Loucy (cell line): ENCODE data around the gene TNFRSF8.

ENCODE experiments used
- H2AFZ ChIP-seq: fragments of 200-600 bp; sonication (generic); 2 replicates; pipeline ENCODE4 v1.6.0; 2016; ENCODE audit warnings: antibody characterized with exemption, mild to moderate bottlenecking, low read length, moderate library complexity
- H3F3A ChIP-seq: fragments of 200-600 bp; 2 replicates; pipeline ENCODE4 v1.6.0; 2016; ENCODE audit warnings: antibody characterized with exemption, low read depth, mild to moderate bottlenecking
- H3K27me3 ChIP-seq: fragments of 200-600 bp; sonication (generic); 2 replicates; pipeline ENCODE4 v1.6.1; 2014; ENCODE audit warnings: low read length, mild to moderate bottlenecking; ENCODE audit not compliant: insufficient read depth, poor library complexity, severe bottlenecking
- H3K36me3 ChIP-seq: fragments of 200-600 bp; sonication (generic); 2 replicates; pipeline ENCODE4 v1.6.1; 2016; ENCODE audit warnings: low read length; ENCODE audit not compliant: insufficient read depth
- H3K4me1 ChIP-seq: fragments of 200-600 bp; sonication (generic); 2 replicates; pipeline ENCODE4 v1.5.1; 2014; ENCODE audit warnings: low read length, mild to moderate bottlenecking; ENCODE audit not compliant: insufficient read depth, poor library complexity, severe bottlenecking
- H3K4me2 ChIP-seq: fragments of 200-600 bp; sonication (generic); 2 replicates; pipeline ENCODE4 v1.6.0; 2014; ENCODE audit warnings: antibody characterized with exemption, low read length, low read depth, mild to moderate bottlenecking; ENCODE audit not compliant: poor library complexity, severe bottlenecking
- H3K4me3 ChIP-seq: fragments of 200-600 bp; sonication (generic); 2 replicates; pipeline ENCODE4 v1.5.1; 2014; ENCODE audit warnings: low read length, mild to moderate bottlenecking, mixed read lengths; ENCODE audit not compliant: poor library complexity, severe bottlenecking
- H3K79me2 ChIP-seq: fragments of 200-600 bp; sonication (generic); 2 replicates; pipeline ENCODE4 v1.6.1; 2014; ENCODE audit warnings: low read length; ENCODE audit not compliant: insufficient read depth
- H3K9ac ChIP-seq: fragments of 200-600 bp; sonication (generic); 2 replicates; pipeline ENCODE4 v1.6.0; 2014; ENCODE audit warnings: mild to moderate bottlenecking, low read depth, low read length, moderate library complexity; ENCODE audit not compliant: poor library complexity, severe bottlenecking
- H3K9me2 ChIP-seq: fragments of 200-600 bp; sonication (generic); replicated peaks from 2 replicates; pipeline ENCODE4 v1.6.1; 2016; ENCODE audit warnings: low read depth, low read length, mixed read lengths
- H3K9me3 ChIP-seq: fragments of 200-600 bp; sonication (generic); 2 replicates; pipeline ENCODE4 v1.6.1; 2014; ENCODE audit warnings: mild to moderate bottlenecking, antibody characterized with exemption, low read length, low read depth; ENCODE audit not compliant: insufficient read depth
- H4K20me1 ChIP-seq: fragments of 200-600 bp; sonication (generic); 2 replicates; pipeline ENCODE4 v1.6.0; 2014; ENCODE audit warnings: antibody characterized with exemption, low read length, mild to moderate bottlenecking; ENCODE audit not compliant: insufficient read depth, poor library complexity, severe bottlenecking
- CTCF ChIP-seq: fragments of 200-600 bp; sonication (generic); conservative IDR thresholded peaks from 2 replicates; pipeline ENCODE4 v1.5.1; 2014; ENCODE audit warnings: mild to moderate bottlenecking, antibody characterized with exemption, low read length
- EZH2phosphoT487 ChIP-seq: fragments of 200-600 bp; IDR thresholded peaks from 2 replicates; pipeline ENCODE4 v1.6.1; 2018; ENCODE audit warnings: antibody characterized with exemption, mild to moderate bottlenecking, moderate library complexity, borderline replicate concordance

TNFRSF8 gene

DNA sequence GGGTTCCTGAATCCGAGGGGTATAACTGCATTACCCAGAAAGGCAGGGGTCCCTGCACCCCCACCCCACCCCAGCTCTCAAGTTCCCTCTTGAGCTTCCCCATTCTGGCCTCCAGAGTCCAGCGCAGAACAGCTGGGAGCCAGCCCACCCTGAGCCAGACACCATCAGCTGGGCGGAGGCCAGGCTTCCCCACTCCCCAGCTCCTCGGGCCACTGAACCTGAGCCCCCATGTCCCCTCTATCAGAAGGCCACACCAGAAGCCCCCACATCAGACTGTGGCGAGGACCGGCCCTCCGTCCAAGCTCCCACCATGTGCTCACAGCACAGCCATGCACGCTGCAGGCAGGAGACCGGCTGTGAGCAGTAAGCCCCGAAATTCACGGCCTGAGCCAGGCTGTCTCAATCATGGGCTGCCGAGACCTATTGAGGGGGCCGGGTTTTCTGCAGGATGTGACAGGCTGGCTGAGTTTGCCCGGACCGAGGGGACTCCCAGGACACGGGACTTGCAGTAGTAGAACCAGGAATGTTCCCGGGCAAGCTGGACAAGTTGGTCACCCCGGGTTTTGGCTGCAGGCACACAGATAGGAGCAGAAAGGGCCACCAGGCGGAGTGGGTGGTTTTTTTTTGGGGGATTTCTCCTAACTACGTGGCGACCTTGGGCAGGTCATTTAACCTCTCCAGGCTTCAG, 78.2 kb downstream of the TNFRSF8 start:
- no peaks in the 10 kb centered on the region for H3K27me3 ChIP-seq
- H3K9ac ChIP-seq, result no peak overlapping the region
- no peak overlapping the region for H3K4me3 ChIP-seq
- TF ChIP-seq CTCF, result no peak
- no peaks in the 10 kb centered on the region for H3K9me3 ChIP-seq
- no peaks in the 10 kb centered on the region for H3K4me1 ChIP-seq
- no peaks in the 10 kb centered on the region for H3F3A ChIP-seq
- no peaks in the 10 kb centered on the region for H4K20me1 ChIP-seq
- H3K4me2 ChIP-seq, result no peak overlapping the region
- H3K79me2 ChIP-seq, result no peaks in the 10 kb centered on the region
- H3K36me3 ChIP-seq, result no peaks in the 10 kb centered on the region
- no peaks in the 10 kb centered on the region for H3K9me2 ChIP-seq
- no peak overlapping the region for H2AFZ ChIP-seq

DNA sequence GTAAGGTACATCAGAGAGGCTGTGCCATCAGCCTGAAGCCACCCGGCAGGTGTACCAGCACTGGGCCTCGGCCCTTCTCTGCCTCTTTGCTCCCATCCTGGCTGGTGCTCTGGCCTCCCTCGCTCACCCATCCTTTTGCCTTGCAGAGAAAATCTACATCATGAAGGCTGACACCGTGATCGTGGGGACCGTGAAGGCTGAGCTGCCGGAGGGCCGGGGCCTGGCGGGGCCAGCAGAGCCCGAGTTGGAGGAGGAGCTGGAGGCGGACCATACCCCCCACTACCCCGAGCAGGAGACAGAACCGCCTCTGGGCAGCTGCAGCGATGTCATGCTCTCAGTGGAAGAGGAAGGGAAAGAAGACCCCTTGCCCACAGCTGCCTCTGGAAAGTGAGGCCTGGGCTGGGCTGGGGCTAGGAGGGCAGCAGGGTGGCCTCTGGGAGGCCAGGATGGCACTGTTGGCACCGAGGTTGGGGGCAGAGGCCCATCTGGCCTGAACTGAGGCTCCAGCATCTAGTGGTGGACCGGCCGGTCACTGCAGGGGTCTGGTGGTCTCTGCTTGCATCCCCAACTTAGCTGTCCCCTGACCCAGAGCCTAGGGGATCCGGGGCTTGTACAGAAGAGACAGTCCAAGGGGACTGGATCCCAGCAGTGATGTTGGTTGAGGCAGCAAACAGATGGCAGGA, 79.2 kb downstream of the TNFRSF8 start:
- H2AFZ ChIP-seq, result no peak overlapping the region
- H3K9me3 ChIP-seq, result no peaks in the 10 kb centered on the region
- H4K20me1 ChIP-seq, result no peaks in the 10 kb centered on the region
- no peak overlapping the region for H3K4me3 ChIP-seq
- no peak overlapping the region for H3K9ac ChIP-seq
- H3K36me3 ChIP-seq, result no peaks in the 10 kb centered on the region
- H3K79me2 ChIP-seq, result no peaks in the 10 kb centered on the region
- TF ChIP-seq EZH2phosphoT487, result no peak
- no peak for TF ChIP-seq CTCF
- H3K4me2 ChIP-seq, result no peak overlapping the region
- peaks cover 9% of the 10 kb centered on the region for H3K4me1 ChIP-seq
- H3K27me3 ChIP-seq, result no peaks in the 10 kb centered on the region
- H3F3A ChIP-seq, result no peaks in the 10 kb centered on the region
- no peaks in the 10 kb centered on the region for H3K9me2 ChIP-seq

GRCh38 chr1:12142891-12143630, 80.0 kb downstream of the TNFRSF8 start:
- TF ChIP-seq CTCF, result no peak
- no peak for TF ChIP-seq EZH2phosphoT487
- no peaks in the 10 kb centered on the region for H3K79me2 ChIP-seq
- no peaks in the 10 kb centered on the region for H3F3A ChIP-seq
- no peak overlapping the region for H2AFZ ChIP-seq
- no peaks in the 10 kb centered on the region for H3K27me3 ChIP-seq
- peaks cover 16% of the 10 kb centered on the region for H3K4me1 ChIP-seq
- H3K4me2 ChIP-seq, result no peak overlapping the region
- no peaks in the 10 kb centered on the region for H3K36me3 ChIP-seq
- H3K9ac ChIP-seq, result no peak overlapping the region
- H3K9me3 ChIP-seq, result no peaks in the 10 kb centered on the region
- no peak overlapping the region for H3K4me3 ChIP-seq
- H3K9me2 ChIP-seq, result no peaks in the 10 kb centered on the region
- H4K20me1 ChIP-seq, result no peaks in the 10 kb centered on the region
